Liver (tissue), 9 donors: ENCODE measurements around the gene ZNF133. TPM values are rescaled to one million over a fixed set of nuclear protein-coding genes. Genes with fewer than 3 reads are reported as not detected.

Experiments
- DNase-seq: peaks from one replicate; pipeline ENCODE4 v3.0.0-alpha.2; 2017; ENCODE audit warnings: low spot score
- H3K27ac ChIP-seq, 2 donors: one replicate each; pipeline ENCODE4 v1.7.0; 2013; ENCODE audit warnings: inconsistent platforms in 2 of 2, low read length in 2 of 2, control low read depth in 1 of 2, low read depth in 1 of 2, mild to moderate bottlenecking in 1 of 2
- H3K27me3 ChIP-seq, 4 donors: one replicate each; pipeline versions ENCODE4 v1.6.1 to v1.7.0; 2013; ENCODE audit warnings: low read length in 3 of 4, inconsistent platforms in 1 of 4, mild to moderate bottlenecking in 1 of 4, moderate library complexity in 1 of 4; ENCODE audit not compliant: control insufficient read depth in 4 of 4, insufficient read depth in 4 of 4
- H3K36me3 ChIP-seq, 4 donors: one replicate each; pipeline versions ENCODE4 v1.6.1 to v1.7.0; 2013; ENCODE audit warnings: low read length in 3 of 4, mild to moderate bottlenecking in 3 of 4, low read depth in 1 of 4, moderate library complexity in 1 of 4; ENCODE audit not compliant: control insufficient read depth in 4 of 4, insufficient read depth in 3 of 4
- H3K4me1 ChIP-seq, 4 donors: one replicate each; pipeline versions ENCODE4 v1.6.1 to v1.7.0; 2013; ENCODE audit warnings: low read length in 3 of 4, mild to moderate bottlenecking in 3 of 4, moderate library complexity in 1 of 4; ENCODE audit not compliant: control insufficient read depth in 4 of 4, insufficient read depth in 4 of 4
- H3K4me3 ChIP-seq, 3 donors: one replicate each; pipeline versions ENCODE4 v1.6.1 to v1.7.0; 2013; ENCODE audit warnings: low read length in 3 of 3, control low read depth in 1 of 3, low read depth in 1 of 3, mild to moderate bottlenecking in 1 of 3
- H3K9ac ChIP-seq, 2 donors: one replicate each; pipeline ENCODE4 v1.7.0; 2013; ENCODE audit warnings: low read length in 2 of 2, mild to moderate bottlenecking in 2 of 2, moderate library complexity in 2 of 2, control low read depth in 1 of 2, low read depth in 1 of 2
- H3K9me3 ChIP-seq, 4 donors: one replicate each; pipeline versions ENCODE4 v1.6.1 to v1.7.0; 2013; ENCODE audit warnings: low read length in 3 of 4; ENCODE audit not compliant: control insufficient read depth in 4 of 4
- ATF3 ChIP-seq: IDR thresholded peaks from 2 replicates; pipeline ENCODE4 v1.6.1; 2016; ENCODE audit warnings: antibody characterized with exemption
- CTCF ChIP-seq: fragments of 150-350 bp; IDR thresholded peaks from 2 replicates; pipeline ENCODE4 v1.5.1; 2017; ENCODE audit warnings: improper control_type of control experiment, low read depth, low read length; ENCODE audit not compliant: missing input control
- EGR1 ChIP-seq, 2 donors: IDR thresholded peaks; 2 replicates each; pipeline ENCODE4 v1.6.1; 2016 to 2018; ENCODE audit warnings: antibody characterized with exemption in 2 of 2, low read depth in 2 of 2
- FOXA2 ChIP-seq: IDR thresholded peaks from 2 replicates; pipeline ENCODE4 v1.6.1; 2016; ENCODE audit warnings: antibody characterized with exemption
- GABPA ChIP-seq, 2 donors: IDR thresholded peaks in 1 of 2; conservative IDR thresholded peaks in 1 of 2; 2 replicates each; pipeline ENCODE4 v1.6.1; 2016; ENCODE audit warnings: antibody characterized with exemption in 2 of 2, mild to moderate bottlenecking in 1 of 2, moderate library complexity in 1 of 2
- HNF4A ChIP-seq, 2 donors: conservative IDR thresholded peaks; 2 replicates each; pipeline ENCODE4 v1.6.1; 2016; ENCODE audit warnings: antibody characterized with exemption in 2 of 2, mild to moderate bottlenecking in 2 of 2
- HNF4G ChIP-seq: IDR thresholded peaks from 2 replicates; pipeline ENCODE4 v1.6.1; 2016; ENCODE audit warnings: antibody characterized with exemption
- JUND ChIP-seq, 2 donors: IDR thresholded peaks; 2 replicates each; pipeline ENCODE4 v1.6.1; 2016; ENCODE audit warnings: antibody characterized with exemption in 2 of 2
- MAX ChIP-seq: IDR thresholded peaks from 2 replicates; pipeline ENCODE4 v1.6.1; 2016; ENCODE audit warnings: antibody characterized with exemption
- REST ChIP-seq: IDR thresholded peaks from 2 replicates; pipeline ENCODE4 v1.6.1; 2016; ENCODE audit warnings: antibody characterized with exemption, mild to moderate bottlenecking
- ZBTB33 ChIP-seq: IDR thresholded peaks from 2 replicates; pipeline ENCODE4 v1.6.1; 2016; ENCODE audit warnings: antibody characterized with exemption
- WGBS: extraction: QIAGEN DNeasy Blood & Tissue Kit; methylation state at CpG from one replicate; pipeline ENCODE4 v1.1.7; 2013; 5-methylcytosine and 5-hydroxymethylcytosine counted together
- polyA plus RNA-seq, 2 donors: library from polyadenylated mRNA; stranded (reverse) in 1 of 2; unstranded in 1 of 2; fragments of 200-250 nt in 1 of 2; fragments of >200 nt in 1 of 2; fragmentation: Nextera tagmentation in 1 of 2; extraction: Ambion mirVana in 1 of 2; gene quantifications; one replicate each; pipeline versions ENCODE4 v1.2.1 to v1.2.3, GENCODE V29; 2013 to 2015
- total RNA-seq, 2 donors: library from RNA; depleted of rRNA; stranded (reverse); fragments of >200 nt; gene quantifications; one replicate each; pipeline ENCODE4 v1.2.3, GENCODE V29; 2014
- donor health status: healthy.
- donor health status: healthy.
- donor health status: healthy.
- donor health status: healthy.
- donor health status: healthy.

Gene ZNF133
- total and polyA plus RNA-seq, 4 donors, result 3.4 to 9.5 (median 6.0) TPM

- DNase-seq, result no peak
- H3K36me3 ChIP-seq, result peaks cover 0 to 10% (median 2%) of the 10 kb centered on the region in 4 donors
- WGBS, result 89% methylated on average over 3 of the region's 3 CpGs
- TF ChIP-seq CTCF (no peak), HNF4G (no peak), MAX (no peak)
- H3K9ac ChIP-seq, result no peak overlapping the region
- no peaks in the 10 kb centered on the region for H3K9me3 ChIP-seq
- no peaks in the 10 kb centered on the region for H3K27me3 ChIP-seq
- H3K27ac ChIP-seq, result no peak overlapping the region
- H3K4me1 ChIP-seq, result no peaks in the 10 kb centered on the region
- H3K4me3 ChIP-seq, result no peak overlapping the region
Observed at GRCh38 chr20:18307301-18307700, 19.0 kb downstream of the ZNF133 start.

- Histone ChIP-seq H3K9me3 (no peaks in the 10 kb centered on the region), H3K4me3 (no peak overlapping the region), H3K27ac (no peak overlapping the region), H3K9ac (no peak overlapping the region), H3K27me3 (no peaks in the 10 kb centered on the region), H3K36me3 (peaks cover 3 to 14% (median 7%) of the 10 kb centered on the region in 4 donors), H3K4me1 (no peaks in the 10 kb centered on the region)
- no peak for TF ChIP-seq EGR1 (IDR thresholded peaks at IDR 0.05; ENCODE audit: low read depth in 2 of 2)
- no peak for TF ChIP-seq HNF4A (conservative IDR thresholded peaks at IDR 0.05)
- no peak for TF ChIP-seq ATF3
- TF ChIP-seq ZBTB33, result no peak
- TF ChIP-seq GABPA (IDR thresholded peaks at IDR 0.05 in 1 of 2, conservative IDR thresholded peaks at IDR 0.05 in 1 of 2), result no peak
- no peak for TF ChIP-seq MAX
- no peak for TF ChIP-seq FOXA2
- no peak for TF ChIP-seq REST
- TF ChIP-seq JUND (IDR thresholded peaks at IDR 0.05), result no peak
- WGBS, result 80% methylated on average over 5 of the region's 5 CpGs
- no peak for DNase-seq
Observed at GRCh38 chr20:18310051-18310450, 21.7 kb downstream of the ZNF133 start.
